Activated T-helper 9 cell treated with anti-CD3 and anti-CD28 coated beads, Interleukin-2, amount 50 U/mL, for 16 hours (primary cell): Measurements from ENCODE around the gene RNF183.
"Not testable (repeated sequence)": the region's sequence is repeated elsewhere in the genome, so short reads cannot be mapped to it uniquely, and the experiment has no call there.

ENCODE experiments used
- DNase-seq: peaks from one replicate; pipeline ENCODE4 v3.0.0-alpha.2; 2020; ENCODE audit warnings: low read depth

RNF183 gene

GRCh38 chr9:113274474-113275156 is 28.6 kb downstream of the RNF183 start:
- DNase-seq = no peak

GRCh38 chr9:113269871-113270270 is 33.3 kb downstream of the RNF183 start:
- no peak for DNase-seq

DNA sequence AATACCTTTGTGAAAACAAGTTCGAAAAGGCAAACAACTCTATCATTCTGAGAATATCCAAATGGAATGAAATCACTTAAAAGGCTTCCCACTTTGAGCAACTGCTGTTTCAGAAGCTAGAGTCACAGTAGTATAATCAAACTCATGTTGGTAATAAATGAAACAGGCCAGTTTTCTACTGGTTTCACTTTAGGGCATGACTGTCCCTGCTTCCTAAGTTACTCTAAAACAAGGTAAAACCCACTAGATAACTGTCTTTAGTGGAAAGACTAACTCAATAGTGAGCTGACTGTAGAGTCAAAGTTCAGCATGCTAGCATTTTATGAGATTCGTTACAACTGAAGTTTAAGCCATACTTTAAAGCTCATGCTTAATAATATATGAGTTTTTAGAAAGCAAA is 33.8 kb downstream of the RNF183 start:
- no peak for DNase-seq

GRCh38 chr9:113267911-113268566 is 35.1 kb downstream of the RNF183 start:
- DNase-seq = no peak

GRCh38 chr9:113266174-113266573 is 37.0 kb downstream of the RNF183 start:
- DNase-seq = no peak

DNA sequence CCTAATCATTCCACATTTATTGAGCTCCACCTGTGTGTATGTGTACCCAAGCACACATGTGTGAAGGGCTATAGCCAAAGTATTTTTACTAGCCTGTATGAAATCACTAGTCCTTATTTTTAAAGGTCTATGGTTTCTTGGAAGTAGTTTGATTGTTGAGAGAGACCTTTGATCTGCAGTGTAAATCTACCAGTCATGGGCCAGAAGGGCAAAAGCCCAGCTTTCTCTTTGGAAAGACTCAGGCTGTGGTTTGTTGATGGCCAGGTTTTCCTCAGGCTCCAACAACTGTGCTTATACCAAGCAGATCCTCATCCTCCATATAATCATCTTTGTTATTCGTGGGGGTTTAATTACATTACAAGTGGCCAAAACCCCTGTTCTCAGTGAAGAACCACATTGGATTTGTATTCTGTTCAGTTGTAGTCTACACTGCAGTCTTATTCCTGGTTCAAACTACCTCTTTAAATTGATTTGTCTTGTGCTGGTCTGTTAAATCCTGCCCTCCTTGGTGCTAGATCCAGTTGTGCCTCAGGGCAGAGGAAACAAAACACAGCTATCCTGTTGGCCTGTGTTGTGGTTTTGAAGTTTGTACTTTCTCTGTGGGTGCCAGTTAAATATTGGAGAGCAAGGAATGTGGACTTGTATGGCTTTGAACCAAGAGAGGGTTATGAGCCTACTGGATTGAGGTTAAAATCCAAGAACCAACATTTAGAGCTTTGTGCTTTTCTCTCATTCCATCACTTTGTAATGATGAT is 41.1 kb downstream of the RNF183 start:
- DNase-seq = no peak

- no peak for DNase-seq
Measured at GRCh38 chr9:113258282-113258681, 44.9 kb downstream of the RNF183 start.

GRCh38 chr9:113257863-113258262 is 45.3 kb downstream of the RNF183 start:
- DNase-seq = no peak

- no peak for DNase-seq
Measured at GRCh38 chr9:113255438-113255837, 47.7 kb downstream of the RNF183 start.

DNA sequence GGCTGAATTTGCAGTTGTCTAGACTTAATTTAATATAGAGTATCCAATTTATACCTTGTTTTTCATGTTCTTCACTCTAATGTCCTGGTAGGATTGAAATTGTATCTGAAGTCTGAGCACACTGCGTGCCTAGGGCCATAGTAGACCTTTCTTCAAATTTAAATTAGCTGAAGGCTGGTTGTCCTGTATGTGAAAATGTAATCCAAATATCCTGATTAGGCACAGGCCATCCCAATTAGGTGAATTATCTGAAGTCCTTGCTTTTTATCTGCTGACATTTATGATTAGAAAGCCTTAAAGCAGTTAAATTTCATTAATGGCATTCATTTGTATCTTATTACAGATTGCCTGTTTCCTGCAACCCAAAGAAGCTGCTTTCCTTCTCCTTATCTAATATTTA is 48.2 kb downstream of the RNF183 start:
- DNase-seq = no peak

DNA sequence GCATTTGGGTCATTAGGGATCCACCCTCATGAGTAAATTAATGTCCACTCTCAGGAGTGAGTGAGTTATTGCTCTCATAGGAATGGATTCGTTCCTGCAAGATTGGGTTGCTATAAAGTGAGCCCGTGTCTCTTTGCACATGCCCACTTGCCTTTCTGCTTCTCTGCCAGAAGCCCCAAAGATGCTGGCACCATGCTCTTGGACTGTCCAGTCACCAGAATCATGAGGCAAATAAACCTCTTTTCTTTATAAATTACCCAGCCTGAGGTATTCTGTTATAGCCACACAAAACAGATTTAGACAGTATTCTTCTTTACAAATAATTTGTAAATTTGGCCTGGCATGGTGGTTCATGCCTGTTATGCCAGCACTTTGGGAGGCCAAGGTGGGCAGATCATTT is 52.4 kb downstream of the RNF183 start:
- DNase-seq = no peak

DNA sequence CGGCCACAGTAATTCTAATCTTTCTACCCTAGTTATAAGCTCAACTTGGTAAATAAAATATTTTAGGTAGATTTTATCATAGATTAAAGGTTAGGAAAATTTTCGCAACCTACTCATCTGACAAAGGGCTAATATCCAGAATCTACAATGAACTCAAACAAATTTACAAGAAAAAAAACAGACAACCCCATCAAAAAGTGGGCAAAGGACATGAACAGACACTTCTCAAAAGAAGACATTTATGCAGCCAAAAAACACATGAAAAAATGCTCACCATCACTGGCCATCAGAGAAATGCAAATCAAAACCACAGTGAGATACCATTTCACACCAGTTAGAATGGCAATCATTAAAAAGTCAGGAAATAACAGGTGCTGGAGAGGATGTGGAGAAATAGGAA is 53.5 kb downstream of the RNF183 start:
- not testable (repeated sequence) for DNase-seq

GRCh38 chr9:113247640-113248039 is 55.5 kb downstream of the RNF183 start:
- no peak for DNase-seq
